Measurements from ENCODE around the gene ZNF778.

DNA sequence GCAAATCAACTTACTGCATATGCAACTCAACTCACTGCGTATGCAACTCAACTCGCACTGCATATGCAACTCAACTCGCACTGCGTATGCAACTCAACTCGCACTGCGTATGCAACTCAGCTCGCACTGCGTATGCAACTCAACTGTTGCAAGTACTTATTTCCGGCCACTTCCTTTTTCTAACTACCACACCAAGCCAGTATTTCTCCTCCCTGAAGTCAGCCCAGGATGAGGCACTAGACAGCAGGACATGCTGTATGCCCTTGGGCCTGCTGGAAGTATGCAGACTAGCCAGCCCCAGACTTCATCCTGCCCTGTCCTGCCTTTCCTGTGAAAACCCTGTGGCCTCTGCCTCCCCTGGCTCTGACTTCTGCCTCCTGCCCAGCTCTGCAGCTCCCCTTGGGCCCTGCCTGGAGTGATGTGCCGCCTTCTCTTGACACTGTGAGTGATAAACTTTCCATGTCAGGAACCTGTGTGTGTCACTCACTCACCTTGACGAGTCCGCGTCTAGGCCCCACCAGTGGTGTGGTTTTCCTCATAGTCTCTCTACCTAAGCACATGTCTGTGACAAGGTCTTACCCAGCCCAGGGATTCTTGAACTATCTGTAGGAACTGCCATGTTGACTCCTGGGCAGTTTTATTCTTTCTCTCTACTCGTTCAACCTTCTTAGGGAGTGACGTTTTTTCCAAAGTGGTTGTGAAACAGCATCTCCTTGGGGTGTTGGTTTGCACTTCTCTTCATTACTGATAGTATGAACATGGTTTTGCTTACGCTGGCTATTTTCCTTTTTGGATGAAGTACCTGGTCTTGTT lies 16.4 kb downstream of the ZNF778 start:
- no peak for TF ChIP-seq EZH2phosphoT487 (IDR thresholded peaks at IDR 0.05)
- TF ChIP-seq, protein P1, sequence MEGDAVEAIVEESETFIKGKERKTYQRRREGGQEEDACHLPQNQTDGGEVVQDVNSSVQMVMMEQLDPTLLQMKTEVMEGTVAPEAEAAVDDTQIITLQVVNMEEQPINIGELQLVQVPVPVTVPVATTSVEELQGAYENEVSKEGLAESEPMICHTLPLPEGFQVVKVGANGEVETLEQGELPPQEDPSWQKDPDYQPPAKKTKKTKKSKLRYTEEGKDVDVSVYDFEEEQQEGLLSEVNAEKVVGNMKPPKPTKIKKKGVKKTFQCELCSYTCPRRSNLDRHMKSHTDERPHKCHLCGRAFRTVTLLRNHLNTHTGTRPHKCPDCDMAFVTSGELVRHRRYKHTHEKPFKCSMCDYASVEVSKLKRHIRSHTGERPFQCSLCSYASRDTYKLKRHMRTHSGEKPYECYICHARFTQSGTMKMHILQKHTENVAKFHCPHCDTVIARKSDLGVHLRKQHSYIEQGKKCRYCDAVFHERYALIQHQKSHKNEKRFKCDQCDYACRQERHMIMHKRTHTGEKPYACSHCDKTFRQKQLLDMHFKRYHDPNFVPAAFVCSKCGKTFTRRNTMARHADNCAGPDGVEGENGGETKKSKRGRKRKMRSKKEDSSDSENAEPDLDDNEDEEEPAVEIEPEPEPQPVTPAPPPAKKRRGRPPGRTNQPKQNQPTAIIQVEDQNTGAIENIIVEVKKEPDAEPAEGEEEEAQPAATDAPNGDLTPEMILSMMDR (IDR thresholded peaks at IDR 0.05) = no peak
- TF ChIP-seq EZH2 (IDR thresholded peaks at IDR 0.05) = no peak

Measured in neural progenitor cell (in vitro differentiated cells).